Liver (tissue), 9 donors: ENCODE measurements around the gene RNF111. TPM values are rescaled to one million over a fixed set of nuclear protein-coding genes. Genes with fewer than 3 reads are reported as not detected.

ENCODE experiments used
- DNase-seq: peaks from one replicate; pipeline ENCODE4 v3.0.0-alpha.2; 2017; ENCODE audit warnings: low spot score
- H3K27ac ChIP-seq, 2 donors: one replicate each; pipeline ENCODE4 v1.7.0; 2013; ENCODE audit warnings: inconsistent platforms in 2 of 2, low read length in 2 of 2, control low read depth in 1 of 2, low read depth in 1 of 2, mild to moderate bottlenecking in 1 of 2
- H3K27me3 ChIP-seq, 4 donors: one replicate each; pipeline versions ENCODE4 v1.6.1 to v1.7.0; 2013; ENCODE audit warnings: low read length in 3 of 4, inconsistent platforms in 1 of 4, mild to moderate bottlenecking in 1 of 4, moderate library complexity in 1 of 4; ENCODE audit not compliant: control insufficient read depth in 4 of 4, insufficient read depth in 4 of 4
- H3K36me3 ChIP-seq, 4 donors: one replicate each; pipeline versions ENCODE4 v1.6.1 to v1.7.0; 2013; ENCODE audit warnings: low read length in 3 of 4, mild to moderate bottlenecking in 3 of 4, low read depth in 1 of 4, moderate library complexity in 1 of 4; ENCODE audit not compliant: control insufficient read depth in 4 of 4, insufficient read depth in 3 of 4
- H3K4me1 ChIP-seq, 4 donors: one replicate each; pipeline versions ENCODE4 v1.6.1 to v1.7.0; 2013; ENCODE audit warnings: low read length in 3 of 4, mild to moderate bottlenecking in 3 of 4, moderate library complexity in 1 of 4; ENCODE audit not compliant: control insufficient read depth in 4 of 4, insufficient read depth in 4 of 4
- H3K4me3 ChIP-seq, 3 donors: one replicate each; pipeline versions ENCODE4 v1.6.1 to v1.7.0; 2013; ENCODE audit warnings: low read length in 3 of 3, control low read depth in 1 of 3, low read depth in 1 of 3, mild to moderate bottlenecking in 1 of 3
- H3K9ac ChIP-seq, 2 donors: one replicate each; pipeline ENCODE4 v1.7.0; 2013; ENCODE audit warnings: low read length in 2 of 2, mild to moderate bottlenecking in 2 of 2, moderate library complexity in 2 of 2, control low read depth in 1 of 2, low read depth in 1 of 2
- H3K9me3 ChIP-seq, 4 donors: one replicate each; pipeline versions ENCODE4 v1.6.1 to v1.7.0; 2013; ENCODE audit warnings: low read length in 3 of 4; ENCODE audit not compliant: control insufficient read depth in 4 of 4
- ATF3 ChIP-seq: IDR thresholded peaks from 2 replicates; pipeline ENCODE4 v1.6.1; 2016; ENCODE audit warnings: antibody characterized with exemption
- CTCF ChIP-seq: fragments of 150-350 bp; IDR thresholded peaks from 2 replicates; pipeline ENCODE4 v1.5.1; 2017; ENCODE audit warnings: improper control_type of control experiment, low read depth, low read length; ENCODE audit not compliant: missing input control
- EGR1 ChIP-seq, 2 donors: IDR thresholded peaks; 2 replicates each; pipeline ENCODE4 v1.6.1; 2016 to 2018; ENCODE audit warnings: antibody characterized with exemption in 2 of 2, low read depth in 2 of 2
- FOXA1 ChIP-seq: IDR thresholded peaks from 2 replicates; pipeline ENCODE4 v1.6.1; 2016; ENCODE audit warnings: antibody characterized with exemption
- FOXA2 ChIP-seq: IDR thresholded peaks from 2 replicates; pipeline ENCODE4 v1.6.1; 2016; ENCODE audit warnings: antibody characterized with exemption
- GABPA ChIP-seq, 2 donors: IDR thresholded peaks in 1 of 2; conservative IDR thresholded peaks in 1 of 2; 2 replicates each; pipeline ENCODE4 v1.6.1; 2016; ENCODE audit warnings: antibody characterized with exemption in 2 of 2, mild to moderate bottlenecking in 1 of 2, moderate library complexity in 1 of 2
- HNF4A ChIP-seq, 2 donors: conservative IDR thresholded peaks; 2 replicates each; pipeline ENCODE4 v1.6.1; 2016; ENCODE audit warnings: antibody characterized with exemption in 2 of 2, mild to moderate bottlenecking in 2 of 2
- HNF4G ChIP-seq: IDR thresholded peaks from 2 replicates; pipeline ENCODE4 v1.6.1; 2016; ENCODE audit warnings: antibody characterized with exemption
- JUND ChIP-seq, 2 donors: IDR thresholded peaks; 2 replicates each; pipeline ENCODE4 v1.6.1; 2016; ENCODE audit warnings: antibody characterized with exemption in 2 of 2
- MAX ChIP-seq: IDR thresholded peaks from 2 replicates; pipeline ENCODE4 v1.6.1; 2016; ENCODE audit warnings: antibody characterized with exemption
- NR2F2 ChIP-seq: IDR thresholded peaks from 2 replicates; pipeline ENCODE4 v1.6.1; 2016; ENCODE audit warnings: antibody characterized with exemption
- RAD21 ChIP-seq, 2 donors: IDR thresholded peaks; 2 replicates each; pipeline ENCODE4 v1.6.1; 2016; ENCODE audit warnings: antibody characterized with exemption in 2 of 2, mild to moderate bottlenecking in 2 of 2
- REST ChIP-seq: IDR thresholded peaks from 2 replicates; pipeline ENCODE4 v1.6.1; 2016; ENCODE audit warnings: antibody characterized with exemption, mild to moderate bottlenecking
- SP1 ChIP-seq: IDR thresholded peaks from 2 replicates; pipeline ENCODE4 v1.6.1; 2018; ENCODE audit warnings: antibody characterized with exemption, mild to moderate bottlenecking
- TAF1 ChIP-seq: conservative IDR thresholded peaks from 2 replicates; pipeline ENCODE4 v1.6.1; 2016; ENCODE audit warnings: antibody characterized with exemption, mild to moderate bottlenecking
- YY1 ChIP-seq: IDR thresholded peaks from 2 replicates; pipeline ENCODE4 v1.6.1; 2016; ENCODE audit warnings: antibody characterized with exemption, mild to moderate bottlenecking
- ZBTB33 ChIP-seq: IDR thresholded peaks from 2 replicates; pipeline ENCODE4 v1.6.1; 2016; ENCODE audit warnings: antibody characterized with exemption
- WGBS: extraction: QIAGEN DNeasy Blood & Tissue Kit; methylation state at CpG from one replicate; pipeline ENCODE4 v1.1.7; 2013; 5-methylcytosine and 5-hydroxymethylcytosine counted together
- polyA plus RNA-seq, 2 donors: library from polyadenylated mRNA; stranded (reverse) in 1 of 2; unstranded in 1 of 2; fragments of 200-250 nt in 1 of 2; fragments of >200 nt in 1 of 2; fragmentation: Nextera tagmentation in 1 of 2; extraction: Ambion mirVana in 1 of 2; gene quantifications; one replicate each; pipeline versions ENCODE4 v1.2.1 to v1.2.3, GENCODE V29; 2013 to 2015
- total RNA-seq, 2 donors: library from RNA; depleted of rRNA; stranded (reverse); fragments of >200 nt; gene quantifications; one replicate each; pipeline ENCODE4 v1.2.3, GENCODE V29; 2014
- donor health status: healthy.
- donor health status: healthy.
- donor health status: healthy.
- donor health status: healthy.
- donor health status: healthy.

Gene RNF111
- total and polyA plus RNA-seq, 4 donors: 5.1 to 16.9 (median 10.4) TPM

GRCh38 chr15:59022188-59022587, 34.7 kb downstream of the RNF111 start:
- H3K4me1 ChIP-seq: peaks cover 0 to 3% (median 0%) of the 10 kb centered on the region in 4 donors
- WGBS: 97% methylated on average over 1 of the region's 1 CpG
- no peak overlapping the region for H3K9ac ChIP-seq
- H3K4me3 ChIP-seq: no peak overlapping the region
- TF ChIP-seq TAF1: no peak
- TF ChIP-seq ZBTB33: no peak
- no peak for TF ChIP-seq ATF3
- TF ChIP-seq HNF4G: no peak
- TF ChIP-seq MAX: no peak
- TF ChIP-seq REST: no peak
- TF ChIP-seq CTCF: no peak
- TF ChIP-seq JUND (IDR thresholded peaks at IDR 0.05): no peak
- TF ChIP-seq RAD21 (IDR thresholded peaks at IDR 0.05): no peak
- TF ChIP-seq GABPA (IDR thresholded peaks at IDR 0.05 in 1 of 2, conservative IDR thresholded peaks at IDR 0.05 in 1 of 2): no peak
- no peak for TF ChIP-seq FOXA2
- no peak for TF ChIP-seq HNF4A (conservative IDR thresholded peaks at IDR 0.05)
- no peak for TF ChIP-seq NR2F2
- no peak overlapping the region for H3K27ac ChIP-seq
- DNase-seq: no peak
- H3K27me3 ChIP-seq: no peaks in the 10 kb centered on the region
- H3K36me3 ChIP-seq: peaks cover 0 to 7% (median 2%) of the 10 kb centered on the region in 4 donors
- H3K9me3 ChIP-seq: no peaks in the 10 kb centered on the region

GRCh38 chr15:59026207-59026606, 38.7 kb downstream of the RNF111 start:
- DNase-seq: no peak
- Histone ChIP-seq H3K9me3 (no peaks in the 10 kb centered on the region), H3K9ac (no peak overlapping the region), H3K4me3 (no peak overlapping the region), H3K36me3 (peaks cover 0 to 8% (median 7%) of the 10 kb centered on the region in 4 donors), H3K27ac (no peak overlapping the region), H3K4me1 (peaks cover 0 to 7% (median 2%) of the 10 kb centered on the region in 4 donors), H3K27me3 (no peaks in the 10 kb centered on the region)
- TF ChIP-seq MAX (no peak), RAD21 (IDR thresholded peaks at IDR 0.05) (no peak), FOXA1 (no peak), HNF4G (no peak), JUND (IDR thresholded peaks at IDR 0.05) (no peak), EGR1 (IDR thresholded peaks at IDR 0.05; ENCODE audit: low read depth in 2 of 2) (no peak), YY1 (no peak), ATF3 (no peak), FOXA2 (no peak), SP1 (no peak), HNF4A (conservative IDR thresholded peaks at IDR 0.05) (no peak), CTCF (no peak), TAF1 (no peak), GABPA (IDR thresholded peaks at IDR 0.05 in 1 of 2, conservative IDR thresholded peaks at IDR 0.05 in 1 of 2) (no peak), ZBTB33 (no peak)
- WGBS: 96% methylated on average over 3 of the region's 3 CpGs
